Neural cell (in vitro differentiated cells): ENCODE data around the gene C1orf21. TPM values are rescaled to one million over a fixed set of nuclear protein-coding genes. Genes with fewer than 3 reads are reported as not detected.

Experiments
- H2AFZ ChIP-seq: fragments of 200-600, 300-800 bp; sonication (generic), shearing (Covaris generic); 2 replicates; pipeline ENCODE4 v1.6.0; 2014; ENCODE audit warnings: low read depth, mild to moderate bottlenecking, antibody characterized with exemption, low read length, moderate library complexity
- H3F3A ChIP-seq: fragments of 200-600 bp; shearing (Covaris generic); 2 replicates; pipeline ENCODE4 v1.6.1; 2016; ENCODE audit warnings: mild to moderate bottlenecking, moderate library complexity, mixed read lengths, antibody characterized with exemption, low read length; ENCODE audit not compliant: insufficient read depth, poor library complexity, severe bottlenecking
- H3K27ac ChIP-seq: fragments of 200-600, 300-800 bp; sonication (generic), shearing (Covaris generic); 2 replicates; pipeline ENCODE4 v1.5.1; 2014; ENCODE audit warnings: mild to moderate bottlenecking, low read length, moderate library complexity
- H3K27me3 ChIP-seq: fragments of 300-800, 200-600 bp; sonication (generic), shearing (Covaris generic); 2 replicates; pipeline ENCODE4 v1.6.0; 2014; ENCODE audit warnings: mild to moderate bottlenecking, low read depth, low read length, moderate library complexity; ENCODE audit not compliant: insufficient read depth
- H3K36me3 ChIP-seq: fragments of 300-800, 200-600 bp; sonication (generic), shearing (Covaris generic); 2 replicates; pipeline ENCODE4 v1.5.1; 2014; ENCODE audit warnings: mild to moderate bottlenecking, antibody characterized with exemption, low read length, moderate library complexity; ENCODE audit not compliant: insufficient read depth
- H3K4me2 ChIP-seq: fragments of 300-800, 200-600 bp; sonication (generic), shearing (Covaris generic); 2 replicates; pipeline ENCODE4 v1.6.0; 2014; ENCODE audit warnings: mild to moderate bottlenecking, low read length
- H3K4me3 ChIP-seq: fragments of 300-800, 200-600 bp; sonication (generic), shearing (Covaris generic); 2 replicates; pipeline ENCODE4 v1.5.1; 2014; ENCODE audit warnings: mild to moderate bottlenecking, low read length, moderate library complexity
- H3K79me2 ChIP-seq: fragments of 200-600 bp; shearing (Covaris generic); replicated peaks from 2 replicates; pipeline ENCODE4 v1.6.0; 2014; ENCODE audit warnings: mild to moderate bottlenecking, low read length, moderate library complexity; ENCODE audit not compliant: insufficient read depth
- H3K9ac ChIP-seq: fragments of 300-800, 200-600 bp; sonication (generic), shearing (Covaris generic); 2 replicates; pipeline ENCODE4 v1.6.1; 2016; ENCODE audit warnings: mild to moderate bottlenecking, low read length, mixed read lengths
- H3K9me2 ChIP-seq: fragments of 200-600 bp; shearing (Covaris generic); 2 replicates; pipeline ENCODE4 v1.6.1; 2016; ENCODE audit warnings: mild to moderate bottlenecking, low read length, mixed read lengths; ENCODE audit not compliant: insufficient read depth
- H3K9me3 ChIP-seq: fragments of 200-600, 300-800 bp; sonication (generic), shearing (Covaris generic); 2 replicates; pipeline ENCODE4 v1.6.1; 2016; ENCODE audit warnings: mild to moderate bottlenecking, mixed run types, low read length, moderate library complexity, mixed read lengths
- H4K20me1 ChIP-seq: fragments of 200-600 bp; shearing (Covaris generic); 2 replicates; pipeline ENCODE4 v1.6.1; 2016; ENCODE audit warnings: mild to moderate bottlenecking, mixed run types; ENCODE audit not compliant: insufficient read depth
- EP300 ChIP-seq: fragments of 450-650 bp; conservative IDR thresholded peaks from 2 replicates; pipeline ENCODE4 v1.6.1; 2014; ENCODE audit warnings: antibody characterized with exemption, mild to moderate bottlenecking, moderate library complexity; ENCODE audit not compliant: poor library complexity, severe bottlenecking
- EZH2 ChIP-seq: fragments of 200-600, 300-800 bp; shearing (Covaris generic), sonication (generic); IDR thresholded peaks from 2 replicates; pipeline ENCODE4 v1.6.1; 2014; ENCODE audit warnings: antibody characterized with exemption, low read length, borderline replicate concordance, mild to moderate bottlenecking; ENCODE audit not compliant: insufficient read depth, poor library complexity, severe bottlenecking
- MXI1 ChIP-seq: fragments of 450-650 bp; conservative IDR thresholded peaks from 2 replicates; pipeline ENCODE4 v1.6.1; 2014; ENCODE audit warnings: antibody characterized with exemption, mild to moderate bottlenecking; ENCODE audit not compliant: poor library complexity, severe bottlenecking
- POLR2AphosphoS5 ChIP-seq: IDR thresholded peaks from 2 replicates; pipeline ENCODE4 v1.6.1; 2012
- RAD21 ChIP-seq: fragments of 450-650 bp; conservative IDR thresholded peaks from 2 replicates; pipeline ENCODE4 v1.6.1; 2014; ENCODE audit warnings: antibody characterized with exemption, mild to moderate bottlenecking, moderate library complexity
- SMC3 ChIP-seq: fragments of 450-650 bp; conservative IDR thresholded peaks from 2 replicates; pipeline ENCODE4 v1.6.1; 2014; ENCODE audit warnings: antibody characterized with exemption, mild to moderate bottlenecking, moderate library complexity; ENCODE audit not compliant: poor library complexity
- TAF1 ChIP-seq: IDR thresholded peaks from 2 replicates; pipeline ENCODE4 v1.6.1; 2012; ENCODE audit warnings: low read depth
- polyA plus RNA-seq: library from polyadenylated mRNA; depleted of rRNA; stranded (reverse); fragments of >200 nt; gene quantifications from 2 replicates; pipeline ENCODE4 v1.2.3, GENCODE V29; 2014
- TF ChIP-seq, protein P1 (sequence below): fragments of 450-650 bp; IDR thresholded peaks from 2 replicates; pipeline ENCODE4 v1.5.1; 2014; ENCODE audit warnings: antibody characterized with exemption, mild to moderate bottlenecking, moderate library complexity; ENCODE audit not compliant: poor library complexity, severe bottlenecking
- TF ChIP-seq, protein P2 (sequence below): IDR thresholded peaks from 2 replicates; pipeline ENCODE4 v1.6.1; 2012; ENCODE audit warnings: borderline replicate concordance

The C1orf21 gene
- polyA plus RNA-seq, 1 donor from 2014 or later = 21.1 TPM

DNA sequence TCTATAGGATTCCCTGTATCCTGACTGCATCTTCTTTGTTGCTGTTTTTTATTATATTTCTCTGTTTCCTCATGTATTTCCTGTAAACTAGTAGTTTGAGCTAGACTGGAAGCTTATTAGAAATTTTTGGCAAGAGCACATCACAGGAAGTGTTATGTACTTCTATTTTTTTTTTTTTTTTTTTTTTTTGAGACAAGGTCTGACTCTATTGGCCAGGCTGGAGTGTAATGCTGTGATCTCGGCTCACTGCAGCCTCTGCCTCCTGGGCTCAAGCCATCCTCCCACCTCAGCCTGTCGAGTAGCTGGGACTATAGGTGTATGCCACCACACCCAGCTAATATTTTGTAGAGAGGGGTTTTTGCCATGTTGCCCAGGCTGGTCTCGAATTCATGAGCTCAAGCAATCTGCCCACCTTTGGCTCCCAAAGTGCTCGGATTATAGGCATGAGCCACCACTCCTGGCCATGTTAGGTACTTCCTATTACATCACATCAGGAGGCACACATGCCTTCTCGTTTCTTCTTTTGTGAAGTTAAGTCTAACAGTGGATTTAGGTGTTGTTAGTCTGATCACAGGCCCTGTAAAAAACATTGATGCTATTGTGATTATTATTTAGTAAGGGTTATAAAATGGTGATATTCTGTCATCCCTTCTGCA is 12.5 kb downstream of the C1orf21 start:
- no peak overlapping the region for H3K4me3 ChIP-seq
- H3K36me3 ChIP-seq = no peaks in the 10 kb centered on the region
- peaks cover 22% of the 10 kb centered on the region for H3K79me2 ChIP-seq
- no peaks in the 10 kb centered on the region for H3K27me3 ChIP-seq
- no peak for TF ChIP-seq RAD21
- no peak for TF ChIP-seq EZH2
- TF ChIP-seq TAF1 = no peak
- TF ChIP-seq, protein P1, sequence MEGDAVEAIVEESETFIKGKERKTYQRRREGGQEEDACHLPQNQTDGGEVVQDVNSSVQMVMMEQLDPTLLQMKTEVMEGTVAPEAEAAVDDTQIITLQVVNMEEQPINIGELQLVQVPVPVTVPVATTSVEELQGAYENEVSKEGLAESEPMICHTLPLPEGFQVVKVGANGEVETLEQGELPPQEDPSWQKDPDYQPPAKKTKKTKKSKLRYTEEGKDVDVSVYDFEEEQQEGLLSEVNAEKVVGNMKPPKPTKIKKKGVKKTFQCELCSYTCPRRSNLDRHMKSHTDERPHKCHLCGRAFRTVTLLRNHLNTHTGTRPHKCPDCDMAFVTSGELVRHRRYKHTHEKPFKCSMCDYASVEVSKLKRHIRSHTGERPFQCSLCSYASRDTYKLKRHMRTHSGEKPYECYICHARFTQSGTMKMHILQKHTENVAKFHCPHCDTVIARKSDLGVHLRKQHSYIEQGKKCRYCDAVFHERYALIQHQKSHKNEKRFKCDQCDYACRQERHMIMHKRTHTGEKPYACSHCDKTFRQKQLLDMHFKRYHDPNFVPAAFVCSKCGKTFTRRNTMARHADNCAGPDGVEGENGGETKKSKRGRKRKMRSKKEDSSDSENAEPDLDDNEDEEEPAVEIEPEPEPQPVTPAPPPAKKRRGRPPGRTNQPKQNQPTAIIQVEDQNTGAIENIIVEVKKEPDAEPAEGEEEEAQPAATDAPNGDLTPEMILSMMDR = no peak
- TF ChIP-seq EP300 = no peak
- TF ChIP-seq, protein P2, sequence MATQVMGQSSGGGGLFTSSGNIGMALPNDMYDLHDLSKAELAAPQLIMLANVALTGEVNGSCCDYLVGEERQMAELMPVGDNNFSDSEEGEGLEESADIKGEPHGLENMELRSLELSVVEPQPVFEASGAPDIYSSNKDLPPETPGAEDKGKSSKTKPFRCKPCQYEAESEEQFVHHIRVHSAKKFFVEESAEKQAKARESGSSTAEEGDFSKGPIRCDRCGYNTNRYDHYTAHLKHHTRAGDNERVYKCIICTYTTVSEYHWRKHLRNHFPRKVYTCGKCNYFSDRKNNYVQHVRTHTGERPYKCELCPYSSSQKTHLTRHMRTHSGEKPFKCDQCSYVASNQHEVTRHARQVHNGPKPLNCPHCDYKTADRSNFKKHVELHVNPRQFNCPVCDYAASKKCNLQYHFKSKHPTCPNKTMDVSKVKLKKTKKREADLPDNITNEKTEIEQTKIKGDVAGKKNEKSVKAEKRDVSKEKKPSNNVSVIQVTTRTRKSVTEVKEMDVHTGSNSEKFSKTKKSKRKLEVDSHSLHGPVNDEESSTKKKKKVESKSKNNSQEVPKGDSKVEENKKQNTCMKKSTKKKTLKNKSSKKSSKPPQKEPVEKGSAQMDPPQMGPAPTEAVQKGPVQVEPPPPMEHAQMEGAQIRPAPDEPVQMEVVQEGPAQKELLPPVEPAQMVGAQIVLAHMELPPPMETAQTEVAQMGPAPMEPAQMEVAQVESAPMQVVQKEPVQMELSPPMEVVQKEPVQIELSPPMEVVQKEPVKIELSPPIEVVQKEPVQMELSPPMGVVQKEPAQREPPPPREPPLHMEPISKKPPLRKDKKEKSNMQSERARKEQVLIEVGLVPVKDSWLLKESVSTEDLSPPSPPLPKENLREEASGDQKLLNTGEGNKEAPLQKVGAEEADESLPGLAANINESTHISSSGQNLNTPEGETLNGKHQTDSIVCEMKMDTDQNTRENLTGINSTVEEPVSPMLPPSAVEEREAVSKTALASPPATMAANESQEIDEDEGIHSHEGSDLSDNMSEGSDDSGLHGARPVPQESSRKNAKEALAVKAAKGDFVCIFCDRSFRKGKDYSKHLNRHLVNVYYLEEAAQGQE = no peak
- TF ChIP-seq POLR2AphosphoS5 = no peak
- no peak for TF ChIP-seq MXI1
- TF ChIP-seq SMC3 = no peak
- no peaks in the 10 kb centered on the region for H4K20me1 ChIP-seq
- H3K27ac ChIP-seq = no peak overlapping the region
- H2AFZ ChIP-seq = no peak overlapping the region
- H3K9me2 ChIP-seq = no peaks in the 10 kb centered on the region
- H3K9me3 ChIP-seq = no peaks in the 10 kb centered on the region
- H3F3A ChIP-seq = peaks cover 2% of the 10 kb centered on the region
- no peak overlapping the region for H3K4me2 ChIP-seq
- H3K9ac ChIP-seq = no peak overlapping the region

DNA sequence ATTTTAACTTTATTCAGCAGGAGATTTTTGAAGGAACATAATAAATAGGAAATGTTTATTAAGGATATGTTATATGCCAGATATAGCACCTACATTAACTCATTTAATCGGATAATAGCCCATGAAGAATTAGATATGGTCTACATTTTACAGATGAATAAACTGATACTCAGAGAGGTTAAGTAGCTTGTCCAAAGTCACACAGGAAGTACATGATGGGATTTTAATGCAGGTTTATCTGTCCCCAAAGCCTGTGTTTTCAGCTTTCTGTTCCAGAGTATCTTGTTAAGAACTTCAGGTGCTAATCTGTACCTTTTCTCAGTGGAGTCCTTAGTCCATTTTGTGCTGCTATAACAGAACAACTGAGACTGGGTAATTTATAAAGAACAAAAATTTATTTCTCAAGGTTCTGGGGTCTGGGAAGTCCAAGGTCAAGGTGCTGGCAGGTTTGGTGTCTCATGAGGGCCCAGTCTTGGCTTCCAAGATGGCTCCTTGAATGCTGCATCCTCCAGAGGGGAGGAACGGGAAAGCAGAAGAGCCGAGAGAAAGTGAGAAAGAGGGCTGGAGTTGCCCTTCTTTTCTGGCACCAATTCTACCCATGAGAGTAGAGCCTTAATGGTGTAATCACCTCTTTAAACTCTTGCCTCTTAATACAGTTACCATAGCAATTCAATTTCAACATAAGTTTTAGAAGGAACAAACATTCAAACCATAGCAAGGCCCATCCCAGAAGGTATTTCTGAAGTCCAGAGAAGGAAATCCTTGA is 17.3 kb downstream of the C1orf21 start:
- Histone ChIP-seq H3K4me3 (no peak overlapping the region), H2AFZ (no peak overlapping the region), H3K9ac (no peak overlapping the region), H3K27me3 (no peaks in the 10 kb centered on the region), H3K9me3 (no peaks in the 10 kb centered on the region), H4K20me1 (no peaks in the 10 kb centered on the region), H3K36me3 (no peaks in the 10 kb centered on the region), H3F3A (peaks cover 3% of the 10 kb centered on the region), H3K9me2 (no peaks in the 10 kb centered on the region), H3K79me2 (peaks cover 4% of the 10 kb centered on the region), H3K27ac (no peak overlapping the region), H3K4me2 (no peak overlapping the region)
- TF ChIP-seq RAD21 = no peak
- TF ChIP-seq, protein P2 = no peak
- no peak for TF ChIP-seq EP300
- TF ChIP-seq TAF1 = no peak
- no peak for TF ChIP-seq POLR2AphosphoS5
- TF ChIP-seq, protein P1 = no peak
- TF ChIP-seq EZH2 = no peak
- no peak for TF ChIP-seq MXI1
